Left lung (tissue), 10 donors: ENCODE measurements around the gene FAM200B. TPM values are rescaled to one million over a fixed set of nuclear protein-coding genes. Genes with fewer than 3 reads are reported as not detected.

ENCODE experiments used
- ATAC-seq: fragments of 200-7000 bp; cut with Tn5 transposase; one replicate; pipeline ENCODE4 v1.9.1; 2020; ENCODE audit warnings: moderate library complexity
- DNase-seq, 4 donors: peaks; one replicate each; pipeline ENCODE4 v3.0.0-alpha.2; 2013 to 2020
- H3K27ac ChIP-seq, 2 donors: fragments of 200-600 bp; sonication (generic) in 1 of 2; one replicate each; pipeline versions ENCODE4 v1.5.0 to v1.8.0; 2020 to 2021
- H3K27me3 ChIP-seq, 2 donors: fragments of 200-600 bp; sonication (generic) in 1 of 2; one replicate each; pipeline versions ENCODE4 v1.5.0 to v1.8.0; 2020 to 2021
- H3K36me3 ChIP-seq, 2 donors: fragments of 200-600 bp; sonication (generic) in 1 of 2; one replicate each; pipeline versions ENCODE4 v1.5.0 to v1.8.0; 2020 to 2021
- H3K4me1 ChIP-seq, 2 donors: fragments of 200-600 bp; one replicate each; pipeline ENCODE4 v1.8.0; 2021
- H3K4me3 ChIP-seq, 2 donors: fragments of 200-600 bp; sonication (generic) in 1 of 2; one replicate each; pipeline versions ENCODE4 v1.5.0 to v1.8.0; 2020 to 2021; ENCODE audit warnings: mild to moderate bottlenecking in 1 of 2
- H3K9me3 ChIP-seq, 2 donors: fragments of 200-600 bp; sonication (generic) in 1 of 2; one replicate each; pipeline versions ENCODE4 v1.5.0 to v1.8.0; 2020 to 2021
- CTCF ChIP-seq, 2 donors: fragments of 200-600 bp; sonication (generic) in 1 of 2; IDR thresholded peaks; one replicate each; pipeline versions ENCODE4 v1.5.0 to v1.8.0; 2021; ENCODE audit warnings: antibody characterized with exemption in 2 of 2
- intact Hi-C, 2 donors: fragments of 100-400 bp; cut with DNase I; formaldehyde crosslinking; loops; one replicate each; pipeline versions ENCODE4 v1.11.2 to v1.14.2; 2022
- polyA plus RNA-seq, 6 donors: library from polyadenylated mRNA; unstranded; fragments of 120-200 nt; gene quantifications; one replicate each; pipeline ENCODE4 v1.2.1, GENCODE V29; 2013; ENCODE audit not compliant: insufficient read length in 6 of 6
- total RNA-seq, 2 donors: library from RNA; stranded (reverse); fragmentation: NEBNext Ultra II Directional; extraction: Animal tissue kit (Norgen Biotek cat#: 25700); gene quantifications; one replicate each; pipeline ENCODE4 v1.2.1, GENCODE V29; 2021
- donor health status: DM: no; HTN: yes; CAD: no.
- donor health status: DM: no; HTN: no; CAD: no.

FAM200B gene
- total and polyA plus RNA-seq, 8 donors, result 25.8 to 52.4 (median 45.9) TPM

- H3K27me3 ChIP-seq, result no peaks in the 10 kb centered on the region
- peaks cover 0 to 65% of the 10 kb centered on the region in 2 donors for H3K4me1 ChIP-seq
- H3K4me3 ChIP-seq, result no peak overlapping the region
- no peak for TF ChIP-seq CTCF (IDR thresholded peaks at IDR 0.05)
- H3K9me3 ChIP-seq, result no peaks in the 10 kb centered on the region
- intact Hi-C loops, result no loop called here
- peaks cover 0 to 18% of the 10 kb centered on the region in 2 donors for H3K36me3 ChIP-seq
- DNase-seq (no peak), ATAC-seq (no peak)
- H3K27ac ChIP-seq, result peak overlapping the region in 1 of 2 donors; percentile 31
Measured at GRCh38 chr4:15684498-15684897, 2.9 kb downstream of the FAM200B start.

DNA sequence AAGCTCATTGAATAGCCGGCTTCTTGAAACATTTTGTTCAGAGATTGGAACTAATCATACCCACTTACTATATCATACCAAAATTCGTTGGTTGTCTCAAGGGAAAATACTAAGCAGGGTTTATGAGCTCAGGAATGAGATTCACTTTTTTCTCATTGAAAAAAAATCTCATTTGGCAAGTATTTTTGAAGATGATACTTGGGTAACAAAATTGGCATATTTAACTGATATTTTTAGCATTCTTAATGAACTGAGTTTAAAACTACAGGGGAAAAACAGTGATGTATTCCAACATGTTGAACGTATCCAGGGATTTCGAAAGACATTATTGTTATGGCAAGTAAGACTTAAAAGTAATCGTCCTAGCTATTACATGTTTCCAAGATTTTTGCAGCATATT is 6.4 kb downstream of the FAM200B start:
- no peaks in the 10 kb centered on the region for H3K9me3 ChIP-seq
- DNase-seq, result no peak
- no peaks in the 10 kb centered on the region for H3K27me3 ChIP-seq
- ATAC-seq, result no peak
- H3K27ac ChIP-seq, result no peak overlapping the region
- no peak for TF ChIP-seq CTCF (IDR thresholded peaks at IDR 0.05)
- intact Hi-C loops, result no loop called here
- H3K4me1 ChIP-seq, result peaks cover 0 to 67% of the 10 kb centered on the region in 2 donors
- peaks cover 0 to 18% of the 10 kb centered on the region in 2 donors for H3K36me3 ChIP-seq
- no peak overlapping the region for H3K4me3 ChIP-seq

DNA sequence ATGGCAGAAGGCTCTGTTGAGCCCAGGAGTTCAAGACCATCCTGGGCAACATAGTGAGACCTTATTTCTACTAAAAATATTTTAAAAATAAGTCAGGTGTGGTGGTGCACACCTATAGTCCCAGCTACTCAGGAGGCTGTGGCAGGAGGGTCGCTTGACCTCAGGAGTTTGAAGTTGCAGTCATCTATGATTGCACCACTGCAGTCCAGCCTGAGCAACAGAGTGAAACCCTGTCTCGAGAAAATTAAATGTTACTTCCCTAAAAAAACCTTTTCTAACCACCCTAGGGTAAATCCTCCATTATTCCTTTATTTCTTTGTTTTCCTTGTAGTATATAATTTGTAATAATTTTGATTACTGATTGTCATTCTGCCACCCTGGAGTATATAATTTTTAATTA is 7.9 kb downstream of the FAM200B start:
- no peak for TF ChIP-seq CTCF (IDR thresholded peaks at IDR 0.05)
- intact Hi-C loops, result no loop called here
- Histone ChIP-seq H3K4me3 (no peak overlapping the region), H3K27me3 (no peaks in the 10 kb centered on the region), H3K4me1 (peaks cover 0 to 54% of the 10 kb centered on the region in 2 donors), H3K9me3 (no peaks in the 10 kb centered on the region), H3K27ac (peak overlapping the region; percentile 36 to 82), H3K36me3 (peaks cover 0 to 18% of the 10 kb centered on the region in 2 donors)
- DNase-seq, result no peak
- ATAC-seq, result peak; percentile 45

GRCh38 chr4:15690020-15690809 is 8.6 kb downstream of the FAM200B start:
- ATAC-seq (peak; percentile 61), DNase-seq (no peak)
- no peak overlapping the region for H3K4me3 ChIP-seq
- no peaks in the 10 kb centered on the region for H3K9me3 ChIP-seq
- H3K27me3 ChIP-seq, result no peaks in the 10 kb centered on the region
- peaks cover 0 to 52% of the 10 kb centered on the region in 2 donors for H3K4me1 ChIP-seq
- H3K27ac ChIP-seq, result peak overlapping the region; percentile 36 to 82
- intact Hi-C loops, result no loop called here
- no peak for TF ChIP-seq CTCF (IDR thresholded peaks at IDR 0.05)
- peaks cover 0 to 18% of the 10 kb centered on the region in 2 donors for H3K36me3 ChIP-seq

DNA sequence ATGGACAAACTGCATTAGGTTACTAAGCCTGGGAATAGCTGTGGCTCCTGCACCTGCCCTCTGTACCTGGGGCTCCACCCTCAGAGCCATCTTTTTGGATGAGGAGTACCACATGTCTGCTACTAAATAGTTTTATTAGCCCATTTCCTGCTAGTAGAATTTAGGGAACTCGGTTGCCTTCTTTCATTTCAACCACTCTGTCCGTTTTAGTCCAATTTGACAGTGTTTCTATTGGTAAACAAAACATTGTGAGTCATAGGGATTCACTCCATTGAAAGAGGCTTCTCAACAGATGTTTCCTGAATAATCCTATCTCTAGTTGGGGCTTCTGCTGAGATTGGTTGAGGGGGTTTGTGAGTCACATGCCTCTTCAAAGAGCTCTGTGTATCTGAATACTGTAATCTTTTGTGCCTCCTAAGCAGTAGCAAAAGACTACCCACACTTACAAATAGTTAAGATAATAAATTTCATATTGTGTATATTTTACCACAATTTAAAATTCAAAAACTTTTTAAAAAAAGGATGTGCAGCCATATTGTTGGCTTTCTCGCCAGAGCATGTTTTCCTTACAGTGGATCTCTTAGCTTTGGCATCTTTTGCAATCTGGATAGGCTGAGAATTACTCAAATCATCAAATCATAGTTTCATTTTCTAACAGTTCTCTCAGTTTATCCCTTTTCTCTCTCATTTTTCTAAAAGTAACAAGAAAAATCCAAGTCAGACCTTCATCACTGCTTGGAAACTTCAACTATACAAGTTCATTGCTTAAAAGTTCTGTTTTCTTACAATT is 9.9 kb downstream of the FAM200B start:
- no peak for TF ChIP-seq CTCF (IDR thresholded peaks at IDR 0.05)
- H3K27ac ChIP-seq, result peak overlapping the region; percentile 10 to 82
- peaks cover 0 to 51% of the 10 kb centered on the region in 2 donors for H3K4me1 ChIP-seq
- intact Hi-C loops, result no loop called here
- peak; percentile 15 for ATAC-seq
- H3K27me3 ChIP-seq, result no peaks in the 10 kb centered on the region
- H3K36me3 ChIP-seq, result peaks cover 0 to 15% of the 10 kb centered on the region in 2 donors
- no peak overlapping the region for H3K4me3 ChIP-seq
- H3K9me3 ChIP-seq, result no peaks in the 10 kb centered on the region
- no peak for DNase-seq
